Right lobe of liver (tissue), 6 donors: Measurements from ENCODE around the gene MAP1B. TPM values are rescaled to one million over a fixed set of nuclear protein-coding genes. Genes with fewer than 3 reads are reported as not detected.
A peak's percentile ranks its signal among the peaks of the same experiment; 100 is the strongest.

Experiments used
- ATAC-seq, 4 donors: fragments of 200-7000 bp; cut with Tn5 transposase; one replicate each; pipeline ENCODE4 v1.9.1; 2020; ENCODE audit warnings: mild to moderate bottlenecking in 4 of 4, moderate library complexity in 4 of 4
- DNase-seq, 3 donors: peaks; one replicate each; pipeline ENCODE4 v3.0.0-alpha.2; 2020
- H3K27ac ChIP-seq, 3 donors: fragments of 200-600 bp; one replicate each; pipeline ENCODE4 v1.8.0; 2022
- H3K27me3 ChIP-seq, 2 donors: fragments of 200-600 bp; one replicate each; pipeline ENCODE4 v1.8.0; 2022
- H3K36me3 ChIP-seq, 4 donors: fragments of 200-600 bp; sonication (generic) in 1 of 4; one replicate each; pipeline versions ENCODE4 v1.5.1 to v1.8.0; 2017 to 2022; ENCODE audit warnings: control low read depth in 1 of 4
- H3K4me1 ChIP-seq, 4 donors: fragments of 200-600 bp; sonication (generic) in 1 of 4; one replicate each; pipeline versions ENCODE4 v1.5.1 to v1.8.0; 2017 to 2022; ENCODE audit warnings: control low read depth in 1 of 4
- H3K4me3 ChIP-seq, 3 donors: fragments of 200-600 bp; one replicate each; pipeline ENCODE4 v1.8.0; 2022
- H3K9me3 ChIP-seq, 4 donors: fragments of 200-600 bp; sonication (generic) in 1 of 4; one replicate each; pipeline versions ENCODE4 v1.5.1 to v1.8.0; 2017 to 2022; ENCODE audit warnings: control low read depth in 1 of 4
- POLR2A ChIP-seq: fragments of 450-650 bp; IDR thresholded peaks from one replicate; pipeline ENCODE4 v1.6.1; 2017; ENCODE audit warnings: antibody characterized with exemption, mild to moderate bottlenecking
- WGBS: methylation state at CpG from one replicate; pipeline ENCODE4 v1.1.6; 2018; ENCODE audit warnings: low coverage, low lambda C conversion rate; ENCODE audit not compliant: insufficient coverage; ENCODE audit errors: missing lambda C conversion rate; 5-methylcytosine and 5-hydroxymethylcytosine counted together
- intact Hi-C, 2 donors: fragments of 100-400 bp; cut with DNase I; formaldehyde crosslinking; loops; one replicate each; pipeline versions ENCODE4 v1.11.2 to v1.14.1; 2022
- total RNA-seq, 6 experiments: library from RNA; depleted of rRNA in 2 of 6; stranded (reverse); fragments of >200 nt in 2 of 6; fragmentation: NEBNext Ultra II Directional in 3 of 6; extraction: Animal tissue kit (Norgen Biotek cat#: 25700) in 3 of 6; gene quantifications; one replicate each; pipeline versions ENCODE4 v1.1.0 to v1.2.4, GENCODE V29; 2016 to 2023
- TF ChIP-seq, protein P1 (sequence below), 4 donors: fragments of 200-600 bp in 3 of 4; fragments of 450-650 bp in 1 of 4; IDR thresholded peaks; one replicate each; pipeline versions ENCODE4 v1.5.1 to v1.8.0; 2016 to 2022; ENCODE audit warnings: antibody characterized with exemption in 4 of 4, mild to moderate bottlenecking in 2 of 4
- donor health status: DM: no; HTN: yes; CAD: no.
- donor health status: DM: no; HTN: no; CAD: no.
- donor health status: DM: no; HTN: no; CAD: no.
- donor health status: DM: no; HTN: yes; CAD: no.
- donor health status: DM: no; HTN: yes; CAD: no.

Gene MAP1B
- total RNA-seq, 6 experiments from 2014 or later, result 2.4 to 14.0 (median 5.3) TPM

GRCh38 chr5:72210888-72211678, 103.8 kb downstream of the MAP1B start:
- Histone ChIP-seq H3K4me1 (no peaks in the 10 kb centered on the region), H3K36me3 (no peaks in the 10 kb centered on the region), H3K4me3 (no peak overlapping the region), H3K27ac (no peak overlapping the region), H3K9me3 (no peaks in the 10 kb centered on the region), H3K27me3 (no peaks in the 10 kb centered on the region)
- WGBS, result 78% methylated on average over 6 of the region's 6 CpGs
- DNase-seq (no peak), ATAC-seq (peak; percentile 37 to 60 (median 50))
- intact Hi-C loops, result no loop called here
- TF ChIP-seq, protein P1, sequence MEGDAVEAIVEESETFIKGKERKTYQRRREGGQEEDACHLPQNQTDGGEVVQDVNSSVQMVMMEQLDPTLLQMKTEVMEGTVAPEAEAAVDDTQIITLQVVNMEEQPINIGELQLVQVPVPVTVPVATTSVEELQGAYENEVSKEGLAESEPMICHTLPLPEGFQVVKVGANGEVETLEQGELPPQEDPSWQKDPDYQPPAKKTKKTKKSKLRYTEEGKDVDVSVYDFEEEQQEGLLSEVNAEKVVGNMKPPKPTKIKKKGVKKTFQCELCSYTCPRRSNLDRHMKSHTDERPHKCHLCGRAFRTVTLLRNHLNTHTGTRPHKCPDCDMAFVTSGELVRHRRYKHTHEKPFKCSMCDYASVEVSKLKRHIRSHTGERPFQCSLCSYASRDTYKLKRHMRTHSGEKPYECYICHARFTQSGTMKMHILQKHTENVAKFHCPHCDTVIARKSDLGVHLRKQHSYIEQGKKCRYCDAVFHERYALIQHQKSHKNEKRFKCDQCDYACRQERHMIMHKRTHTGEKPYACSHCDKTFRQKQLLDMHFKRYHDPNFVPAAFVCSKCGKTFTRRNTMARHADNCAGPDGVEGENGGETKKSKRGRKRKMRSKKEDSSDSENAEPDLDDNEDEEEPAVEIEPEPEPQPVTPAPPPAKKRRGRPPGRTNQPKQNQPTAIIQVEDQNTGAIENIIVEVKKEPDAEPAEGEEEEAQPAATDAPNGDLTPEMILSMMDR (IDR thresholded peaks at IDR 0.05), result no peak
- TF ChIP-seq POLR2A, result no peak

GRCh38 chr5:72212171-72212570, 104.9 kb downstream of the MAP1B start:
- Histone ChIP-seq H3K36me3 (no peaks in the 10 kb centered on the region), H3K4me1 (no peaks in the 10 kb centered on the region), H3K4me3 (no peak overlapping the region), H3K9me3 (no peaks in the 10 kb centered on the region), H3K27me3 (no peaks in the 10 kb centered on the region), H3K27ac (no peak overlapping the region)
- ATAC-seq (no peak), DNase-seq (no peak)
- 79% methylated on average over 2 of the region's 2 CpGs for WGBS
- TF ChIP-seq POLR2A, result no peak
- TF ChIP-seq, protein P1 (IDR thresholded peaks at IDR 0.05), result no peak
- intact Hi-C loops, result no loop called here

GRCh38 chr5:72213482-72213881, 106.2 kb downstream of the MAP1B start:
- Histone ChIP-seq H3K4me3 (no peak overlapping the region), H3K27me3 (no peaks in the 10 kb centered on the region), H3K36me3 (peaks cover 0 to 5% (median 0%) of the 10 kb centered on the region in 4 donors), H3K4me1 (no peaks in the 10 kb centered on the region), H3K27ac (no peak overlapping the region), H3K9me3 (no peaks in the 10 kb centered on the region)
- WGBS, result 96% methylated on average over 4 of the region's 4 CpGs
- TF ChIP-seq, protein P1 (IDR thresholded peaks at IDR 0.05), result no peak
- no peak for TF ChIP-seq POLR2A
- DNase-seq (no peak), ATAC-seq (no peak)
- intact Hi-C loops, result no loop called here

GRCh38 chr5:72214168-72214567, 106.9 kb downstream of the MAP1B start:
- 86% methylated on average over 4 of the region's 4 CpGs for WGBS
- Histone ChIP-seq H3K36me3 (peaks cover 0 to 11% (median 3%) of the 10 kb centered on the region in 4 donors), H3K27ac (no peak overlapping the region), H3K9me3 (no peaks in the 10 kb centered on the region), H3K4me3 (no peak overlapping the region), H3K27me3 (no peaks in the 10 kb centered on the region), H3K4me1 (no peaks in the 10 kb centered on the region)
- intact Hi-C loops, result no loop called here
- TF ChIP-seq, protein P1 (IDR thresholded peaks at IDR 0.05), result no peak
- no peak for TF ChIP-seq POLR2A
- no peak for DNase-seq
- ATAC-seq, result no peak
